Esophagus squamous epithelium (tissue), 4 donors: Measurements from ENCODE around the gene NADSYN1.

ENCODE experiments used
- CTCF ChIP-seq, 6 experiments: fragments of 450-650 bp in 4 of 6; fragments of 200-600 bp in 2 of 6; sonication (generic) in 2 of 6; IDR thresholded peaks; one replicate each; pipeline ENCODE4 v1.5.1; 2016 to 2019; ENCODE audit warnings: antibody characterized with exemption in 6 of 6, mild to moderate bottlenecking in 4 of 6, moderate library complexity in 4 of 6
- POLR2A ChIP-seq, 4 donors: fragments of 450-650 bp; IDR thresholded peaks; one replicate each; pipeline ENCODE4 v1.6.1; 2017; ENCODE audit warnings: antibody characterized with exemption in 4 of 4, mild to moderate bottlenecking in 4 of 4, moderate library complexity in 3 of 4

GRCh38 chr11:71406681-71407080 is 46.3 kb upstream of the NADSYN1 start:
- TF ChIP-seq POLR2A (IDR thresholded peaks at IDR 0.05) = no peak
- no peak for TF ChIP-seq CTCF (IDR thresholded peaks at IDR 0.05)
